Vagina (tissue), 2 donors: ENCODE data around the gene FRRS1L.

Experiments
- CTCF ChIP-seq, 3 experiments: fragments of 450-650 bp in 2 of 3; fragments of 200-600 bp in 1 of 3; sonication (generic) in 1 of 3; IDR thresholded peaks; one replicate each; pipeline ENCODE4 v1.5.1; 2017 to 2019; ENCODE audit warnings: antibody characterized with exemption in 3 of 3, mild to moderate bottlenecking in 2 of 3, moderate library complexity in 2 of 3
- POLR2A ChIP-seq, 2 donors: fragments of 450-650 bp; IDR thresholded peaks; one replicate each; pipeline ENCODE4 v1.6.1; 2017; ENCODE audit warnings: antibody characterized with exemption in 2 of 2, mild to moderate bottlenecking in 2 of 2, moderate library complexity in 2 of 2
- POLR2AphosphoS5 ChIP-seq, 2 donors: sonication (generic); formaldehyde crosslinking; IDR thresholded peaks; one replicate each; pipeline ENCODE4 v1.9.0; 2017; ENCODE audit warnings: antibody characterized with exemption in 2 of 2, mild to moderate bottlenecking in 2 of 2, low read depth in 1 of 2; ENCODE audit not compliant: insufficient read depth in 1 of 2

GRCh38 chr9:109213285-109214121, 46.5 kb upstream of the FRRS1L start:
- TF ChIP-seq POLR2A (IDR thresholded peaks at IDR 0.05) = no peak
- TF ChIP-seq CTCF (IDR thresholded peaks at IDR 0.05) = no peak
- TF ChIP-seq POLR2AphosphoS5 (IDR thresholded peaks at IDR 0.05; ENCODE audit: insufficient read depth in 1 of 2, low read depth in 1 of 2) = no peak
